Activated naive CD4-positive, alpha-beta T cell treated with anti-CD3 and anti-CD28 coated beads for 36 hours (primary cell): Measurements from ENCODE around the gene CNOT2. TPM values are rescaled to one million over a fixed set of nuclear protein-coding genes. Genes with fewer than 3 reads are reported as not detected.

Experiments
- CTCF ChIA-PET: fragments of 350-600 bp; sonication (Branson Sonifier 250); formaldehyde crosslinking; loops from one replicate; lab custom pipeline; 2021; ENCODE audit warnings: antibody characterized with exemption; lab: Charles Lee
- DNase-seq: peaks from one replicate; pipeline ENCODE4 v3.0.0-alpha.2; 2020
- H3K27ac Mint-ChIP-seq: one replicate; pipeline ENCODE4 v1.8.0; 2021; ENCODE audit warnings: mild to moderate bottlenecking, mixed read lengths
- H3K27me3 Mint-ChIP-seq: one replicate; pipeline ENCODE4 v1.8.0; 2021; ENCODE audit warnings: low read depth, mixed read lengths
- H3K36me3 Mint-ChIP-seq: one replicate; pipeline ENCODE4 v1.8.0; 2021; ENCODE audit warnings: low read depth, mixed read lengths
- H3K4me1 Mint-ChIP-seq: one replicate; pipeline ENCODE4 v1.8.0; 2021; ENCODE audit warnings: low read depth, mixed read lengths
- H3K4me3 Mint-ChIP-seq: one replicate; pipeline ENCODE4 v1.8.0; 2021; ENCODE audit warnings: mild to moderate bottlenecking, moderate library complexity, mixed read lengths
- H3K9me3 Mint-ChIP-seq: one replicate; pipeline ENCODE4 v1.8.0; 2021; ENCODE audit warnings: mixed read lengths
- intact Hi-C: fragments of 100-400 bp; cut with micrococcal nuclease; formaldehyde crosslinking; loops from one replicate; pipeline ENCODE4 v1.15.1; 2023
- total RNA-seq, 2 experiments: library from RNA; stranded (reverse); gene quantifications; one replicate each; pipeline ENCODE4 v1.2.3, GENCODE V29; 2021

CNOT2 gene
- total RNA-seq, 2 experiments from 2014 or later: 66.0 to 66.2 TPM

- intact Hi-C loops: loop anchor here (1.0 kb wide), 1 partner anchor 9 kb away; no protein-coding TSS in a partner anchor
- no peak for DNase-seq
- CTCF ChIA-PET: no interaction called here
- Mint-ChIP-seq H3K36me3 (no peaks in the 10 kb centered on the region), H3K9me3 (no peaks in the 10 kb centered on the region), H3K4me3 (no peak overlapping the region), H3K27me3 (no peaks in the 10 kb centered on the region), H3K27ac (no peak overlapping the region), H3K4me1 (peaks cover 68% of the 10 kb centered on the region)
These were observed 11.6 kb downstream of the CNOT2 start for GRCh38 chr12:70254846-70255245.

GRCh38 chr12:70255311-70255710, 12.1 kb downstream of the CNOT2 start:
- Mint-ChIP-seq H3K4me3 (no peak overlapping the region), H3K9me3 (no peaks in the 10 kb centered on the region), H3K4me1 (peaks cover 67% of the 10 kb centered on the region), H3K27me3 (no peaks in the 10 kb centered on the region), H3K27ac (no peak overlapping the region), H3K36me3 (no peaks in the 10 kb centered on the region)
- CTCF ChIA-PET: no interaction called here
- intact Hi-C loops: loop anchor here (1.0 kb wide), 1 partner anchor 9 kb away; no protein-coding TSS in a partner anchor
- no peak for DNase-seq

DNA sequence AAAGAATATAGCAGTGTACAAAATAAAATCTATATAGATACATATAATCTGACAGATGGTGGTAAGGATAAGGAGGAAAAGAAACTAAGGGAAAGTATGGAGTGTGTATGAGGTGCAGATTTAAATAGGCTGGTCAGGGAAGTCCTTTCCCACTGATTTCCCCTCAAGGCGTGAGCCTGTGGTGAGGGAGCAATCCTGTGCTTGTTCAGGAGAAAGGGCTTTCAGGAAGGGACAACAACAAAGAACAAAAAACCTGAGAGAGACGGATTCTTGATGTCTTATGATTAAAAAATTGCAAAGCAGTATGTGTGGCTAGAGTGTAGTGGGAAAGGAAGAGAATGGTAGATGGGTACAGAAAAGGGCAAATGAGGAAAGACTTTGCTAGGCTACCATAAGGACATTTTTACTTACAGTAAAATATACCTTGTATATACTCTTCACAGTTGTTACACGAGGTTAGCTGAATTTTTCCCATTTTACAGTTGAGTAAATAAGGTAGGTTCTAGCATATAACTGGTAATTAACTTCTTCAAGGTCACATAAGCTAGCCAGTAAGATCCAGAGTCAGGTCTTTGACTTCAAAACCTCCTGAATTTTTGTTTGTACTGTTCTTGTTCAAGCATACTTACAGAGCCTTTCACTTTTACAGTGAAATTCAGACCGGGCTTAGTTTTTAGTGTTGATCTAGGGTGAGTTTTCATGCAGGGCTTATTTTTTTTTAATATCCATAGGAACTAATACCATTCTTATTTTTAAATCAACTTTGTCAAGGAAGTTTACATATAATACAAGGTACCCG, 15.6 kb downstream of the CNOT2 start:
- CTCF ChIA-PET: interaction anchor here (0.7 kb wide), 1 partner anchor 379 kb away, joined by 3 read pairs; no protein-coding TSS in a partner anchor
- Mint-ChIP-seq H3K36me3 (peaks cover 19% of the 10 kb centered on the region), H3K4me3 (no peak overlapping the region), H3K27me3 (no peaks in the 10 kb centered on the region), H3K4me1 (peaks cover 64% of the 10 kb centered on the region), H3K27ac (no peak overlapping the region), H3K9me3 (peaks cover 4% of the 10 kb centered on the region)
- intact Hi-C loops: loop anchor here (1.0 kb wide), 1 partner anchor 8 kb away; no protein-coding TSS in a partner anchor
- DNase-seq: no peak

DNA sequence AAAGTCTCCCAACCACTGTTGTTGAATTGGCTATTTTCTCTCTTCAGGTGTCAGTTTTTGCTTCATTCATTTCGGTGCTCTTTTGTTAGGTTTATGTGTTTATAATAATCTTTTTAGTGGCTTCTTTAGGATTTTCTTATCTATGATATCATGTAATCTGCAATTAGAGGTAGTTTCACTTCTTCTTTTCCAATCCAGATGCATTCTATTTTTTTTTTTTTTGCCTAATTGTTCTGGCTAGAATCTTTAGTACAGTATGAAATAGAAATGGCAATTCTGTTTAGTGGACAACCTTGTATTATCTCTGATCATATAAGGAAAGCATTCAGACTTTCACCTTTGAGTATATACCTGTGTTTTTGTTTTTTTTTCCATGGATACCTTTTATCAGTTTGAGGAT, 17.4 kb downstream of the CNOT2 start:
- no peaks in the 10 kb centered on the region for H3K27me3 Mint-ChIP-seq
- H3K4me1 Mint-ChIP-seq: peaks cover 64% of the 10 kb centered on the region

GRCh38 chr12:70264067-70264867, 21.0 kb downstream of the CNOT2 start:
- intact Hi-C loops: no loop called here

More for the DNA sequence above, 17.4 kb downstream of the CNOT2 start:
- intact Hi-C loops: no loop called here
- no peak for DNase-seq
- Mint-ChIP-seq H3K36me3 (peaks cover 19% of the 10 kb centered on the region), H3K9me3 (peaks cover 4% of the 10 kb centered on the region), H3K4me3 (no peak overlapping the region), H3K27ac (no peak overlapping the region)
- CTCF ChIA-PET: no interaction called here

GRCh38 chr12:70265132-70265531, 21.9 kb downstream of the CNOT2 start:
- Mint-ChIP-seq H3K27ac (no peak overlapping the region), H3K4me3 (no peak overlapping the region), H3K9me3 (peaks cover 4% of the 10 kb centered on the region), H3K27me3 (no peaks in the 10 kb centered on the region), H3K36me3 (peaks cover 23% of the 10 kb centered on the region), H3K4me1 (peaks cover 70% of the 10 kb centered on the region)
- intact Hi-C loops: no loop called here
- DNase-seq: no peak
- CTCF ChIA-PET: no interaction called here

More at GRCh38 chr12:70264067-70264867, 21.0 kb downstream of the CNOT2 start:
- Mint-ChIP-seq H3K4me3 (no peak overlapping the region), H3K4me1 (peaks cover 75% of the 10 kb centered on the region), H3K27ac (no peak overlapping the region), H3K27me3 (no peaks in the 10 kb centered on the region), H3K36me3 (peaks cover 23% of the 10 kb centered on the region), H3K9me3 (peaks cover 4% of the 10 kb centered on the region)
- CTCF ChIA-PET: no interaction called here
- peak; percentile 4 for DNase-seq

- H3K27ac Mint-ChIP-seq: peak overlapping the region; percentile 74
- CTCF ChIA-PET: no interaction called here
- no peak overlapping the region for H3K4me3 Mint-ChIP-seq
- H3K27me3 Mint-ChIP-seq: no peaks in the 10 kb centered on the region
- peaks cover 12% of the 10 kb centered on the region for H3K36me3 Mint-ChIP-seq
- intact Hi-C loops: loop anchor here (1.0 kb wide), 2 partner anchors 21 to 25 kb away; no protein-coding TSS in a partner anchor
- H3K4me1 Mint-ChIP-seq: peaks cover 75% of the 10 kb centered on the region
- DNase-seq: peak; percentile 5
- H3K9me3 Mint-ChIP-seq: peaks cover 4% of the 10 kb centered on the region
These were observed 24.3 kb downstream of the CNOT2 start for GRCh38 chr12:70267550-70267949.

DNA sequence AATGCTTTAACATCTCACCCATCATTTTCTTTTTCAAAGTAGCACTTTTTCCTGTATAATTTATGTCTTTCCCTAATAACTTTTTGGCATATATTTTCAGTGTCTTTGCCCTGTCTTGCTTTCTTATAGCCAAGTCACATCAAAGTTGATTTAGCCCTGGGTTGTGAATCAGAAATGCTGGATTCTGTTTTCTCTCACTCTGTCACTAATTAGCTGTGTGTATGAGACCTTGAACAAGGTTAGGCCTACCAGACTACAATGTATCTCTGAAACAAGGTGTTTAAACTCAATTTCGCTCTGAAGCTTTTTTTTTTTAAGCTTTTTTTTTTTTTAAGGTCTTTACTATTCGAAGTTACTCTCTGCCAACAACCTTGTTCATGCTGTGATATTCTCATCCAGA, 25.7 kb downstream of the CNOT2 start:
- Mint-ChIP-seq H3K4me3 (no peak overlapping the region), H3K27me3 (no peaks in the 10 kb centered on the region), H3K36me3 (peaks cover 11% of the 10 kb centered on the region), H3K4me1 (peaks cover 69% of the 10 kb centered on the region), H3K27ac (no peak overlapping the region), H3K9me3 (no peaks in the 10 kb centered on the region)
- CTCF ChIA-PET: no interaction called here
- no peak for DNase-seq
- intact Hi-C loops: no loop called here

GRCh38 chr12:70270108-70270507, 26.9 kb downstream of the CNOT2 start:
- H3K9me3 Mint-ChIP-seq: no peaks in the 10 kb centered on the region
- CTCF ChIA-PET: no interaction called here
- peaks cover 70% of the 10 kb centered on the region for H3K4me1 Mint-ChIP-seq
- no peak overlapping the region for H3K27ac Mint-ChIP-seq
- DNase-seq: no peak
- intact Hi-C loops: no loop called here
- H3K4me3 Mint-ChIP-seq: no peak overlapping the region
- no peaks in the 10 kb centered on the region for H3K27me3 Mint-ChIP-seq
- H3K36me3 Mint-ChIP-seq: peaks cover 16% of the 10 kb centered on the region

GRCh38 chr12:70271025-70271424, 27.8 kb downstream of the CNOT2 start:
- Mint-ChIP-seq H3K9me3 (no peaks in the 10 kb centered on the region), H3K4me3 (no peak overlapping the region), H3K27ac (no peak overlapping the region), H3K4me1 (peaks cover 74% of the 10 kb centered on the region), H3K27me3 (no peaks in the 10 kb centered on the region), H3K36me3 (peaks cover 20% of the 10 kb centered on the region)
- no peak for DNase-seq
- CTCF ChIA-PET: no interaction called here
- intact Hi-C loops: no loop called here

- Mint-ChIP-seq H3K4me1 (peaks cover 69% of the 10 kb centered on the region), H3K9me3 (no peaks in the 10 kb centered on the region), H3K27me3 (no peaks in the 10 kb centered on the region), H3K27ac (no peak overlapping the region), H3K4me3 (no peak overlapping the region), H3K36me3 (peaks cover 17% of the 10 kb centered on the region)
- intact Hi-C loops: no loop called here
- DNase-seq: no peak
- CTCF ChIA-PET: no interaction called here
These were observed 29.3 kb downstream of the CNOT2 start for GRCh38 chr12:70272510-70272909.

DNA sequence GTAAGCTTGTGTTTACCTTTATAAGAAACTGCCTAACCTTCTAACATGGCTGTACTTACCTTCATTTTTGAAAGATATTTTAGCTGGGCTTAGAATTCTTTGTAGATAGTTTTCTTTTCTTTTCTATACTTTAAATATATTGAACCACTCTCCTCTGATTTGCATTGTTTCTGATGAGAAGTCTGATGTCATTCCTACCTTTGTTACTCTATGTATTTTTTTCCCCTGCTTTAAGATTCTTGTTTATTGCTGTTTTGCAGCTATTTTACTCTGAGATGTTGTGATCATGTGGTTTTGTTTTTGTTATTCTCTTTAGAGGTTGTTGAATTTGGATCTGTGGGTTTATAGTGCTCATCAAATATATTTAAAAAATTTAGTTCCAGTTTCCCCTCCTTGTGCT, 31.8 kb downstream of the CNOT2 start:
- no peak for DNase-seq
- H3K36me3 Mint-ChIP-seq: peaks cover 24% of the 10 kb centered on the region

More for the DNA sequence above, 31.8 kb downstream of the CNOT2 start:
- no peak overlapping the region for H3K4me3 Mint-ChIP-seq
- peak overlapping the region; percentile 21 for H3K27ac Mint-ChIP-seq
- H3K9me3 Mint-ChIP-seq: no peaks in the 10 kb centered on the region
- CTCF ChIA-PET: interaction anchor here (1.3 kb wide), 1 partner anchor 13 kb away, joined by 3 read pairs; no protein-coding TSS in a partner anchor
- peaks cover 70% of the 10 kb centered on the region for H3K4me1 Mint-ChIP-seq
- no peaks in the 10 kb centered on the region for H3K27me3 Mint-ChIP-seq
- intact Hi-C loops: no loop called here
